IMR-90 (cell line): Measurements from ENCODE around the gene MEN1. TPM values are rescaled to one million over a fixed set of nuclear protein-coding genes. Genes with fewer than 3 reads are reported as not detected.

Experiments
- ATAC-seq: fragments of 200-7000 bp; cut with Tn5 transposase; 2 replicates; pipeline ENCODE4 v1.9.1; 2020; ENCODE audit warnings: low read depth, mild to moderate bottlenecking, moderate library complexity
- BruUV-seq: library from RNA; stranded (reverse); fragments of 400-500 nt; replicated peaks from 2 replicates; lab custom pipeline; 2021; lab: Mats Ljungman, UMichigan
- CTCF ChIA-PET: fragments of 300-600 bp; formaldehyde crosslinking; extraction: SDS; loops from one replicate; lab custom pipeline; 2021; ENCODE audit warnings: antibody characterized with exemption; lab: Yijun Ruan, JAX
- POLR2A ChIA-PET: fragments of 300-600 bp; sonication (Branson Sonifier 250); formaldehyde crosslinking; loops from one replicate; lab custom pipeline; 2022; ENCODE audit warnings: antibody characterized with exemption; ENCODE audit not compliant: unreplicated experiment; lab: Charles Lee
- DNase-seq: peaks from one replicate; pipeline ENCODE4 v3.0.0; 2013
- H2AFZ ChIP-seq: replicated peaks from 2 replicates; pipeline ENCODE3; 2013; ENCODE audit warnings: low read length, mild to moderate bottlenecking; ENCODE audit not compliant: poor library complexity
- H2AK5ac ChIP-seq: 2 replicates; pipeline ENCODE4 v1.6.1; 2013; ENCODE audit warnings: low read depth, low read length, inconsistent platforms
- H2AK9ac ChIP-seq: replicated peaks from 2 replicates; pipeline ENCODE3; 2013; ENCODE audit warnings: mild to moderate bottlenecking, low read depth, low read length, moderate library complexity; ENCODE audit not compliant: poor library complexity
- H2BK120ac ChIP-seq: 2 replicates; pipeline ENCODE4 v1.6.1; 2013; ENCODE audit warnings: low read depth, low read length, inconsistent platforms
- H2BK15ac ChIP-seq: 3 replicates; pipeline ENCODE4 v1.6.1; 2013; ENCODE audit warnings: low read depth, low read length, inconsistent platforms
- H2BK20ac ChIP-seq: 2 replicates; pipeline ENCODE4 v1.6.1; 2013; ENCODE audit warnings: low read depth, mild to moderate bottlenecking, inconsistent platforms, low read length, moderate library complexity
- H2BK5ac ChIP-seq: 2 replicates; pipeline ENCODE4 v1.6.1; 2013; ENCODE audit warnings: mild to moderate bottlenecking, low read depth, low read length, inconsistent platforms; ENCODE audit not compliant: poor library complexity, severe bottlenecking
- H3K14ac ChIP-seq: replicated peaks from 2 replicates; pipeline ENCODE4 v1.6.1; 2013; ENCODE audit warnings: low read depth, low read length, inconsistent platforms
- H3K18ac ChIP-seq: 2 replicates; pipeline ENCODE4 v1.6.1; 2013; ENCODE audit warnings: low read depth, low read length, control low read depth
- H3K23ac ChIP-seq: 2 replicates; pipeline ENCODE4 v1.6.1; 2013; ENCODE audit warnings: low read depth, low read length, inconsistent platforms
- H3K27ac ChIP-seq: 2 replicates; pipeline ENCODE4 v1.5.1; 2013; ENCODE audit warnings: mild to moderate bottlenecking, control low read depth, low read length; ENCODE audit not compliant: insufficient read depth
- H3K27me3 ChIP-seq: 2 replicates; pipeline ENCODE4 v1.6.1; 2013; ENCODE audit warnings: low read length; ENCODE audit not compliant: control insufficient read depth, insufficient read depth
- H3K36me3 ChIP-seq: 2 replicates; pipeline ENCODE4 v1.6.1; 2013; ENCODE audit warnings: low read length, mixed read lengths; ENCODE audit not compliant: control insufficient read depth, insufficient read depth
- H3K4ac ChIP-seq: 2 replicates; pipeline ENCODE4 v1.6.1; 2013; ENCODE audit warnings: low read depth, low read length, inconsistent platforms
- H3K4me1 ChIP-seq: 2 replicates; pipeline ENCODE4 v1.6.1; 2013; ENCODE audit warnings: low read length, mixed read lengths; ENCODE audit not compliant: control insufficient read depth, insufficient read depth
- H3K4me2 ChIP-seq: 2 replicates; pipeline ENCODE4 v1.6.1; 2013; ENCODE audit warnings: low read depth, mild to moderate bottlenecking, control low read depth, low read length, moderate library complexity
- H3K4me3 ChIP-seq: 2 replicates; pipeline ENCODE4 v1.5.1; 2013; ENCODE audit warnings: low read depth, mild to moderate bottlenecking, control low read depth, low read length, moderate library complexity; ENCODE audit not compliant: insufficient read depth
- H3K56ac ChIP-seq: 2 replicates; pipeline ENCODE4 v1.6.1; 2013; ENCODE audit warnings: low read length, inconsistent platforms; ENCODE audit not compliant: insufficient read depth; ENCODE audit errors: extremely low read depth
- H3K79me1 ChIP-seq, 2 experiments: 2 replicates each; pipeline ENCODE4 v1.6.1; 2013; ENCODE audit warnings: low read length in 2 of 2, inconsistent platforms in 1 of 2, low read depth in 1 of 2
- H3K9ac ChIP-seq: 2 replicates; pipeline ENCODE4 v1.6.1; 2013; ENCODE audit warnings: low read depth, low read length, control low read depth
- H3K9me1 ChIP-seq: 2 replicates; pipeline ENCODE4 v1.6.1; 2013; ENCODE audit warnings: low read length, inconsistent platforms; ENCODE audit not compliant: insufficient read depth
- H3K9me3 ChIP-seq: 2 replicates; pipeline ENCODE4 v1.6.1; 2013; ENCODE audit warnings: low read length; ENCODE audit not compliant: control insufficient read depth, insufficient read depth
- H4K20me1 ChIP-seq: 2 replicates; pipeline ENCODE4 v1.6.1; 2013; ENCODE audit warnings: low read length, inconsistent platforms; ENCODE audit not compliant: insufficient read depth
- H4K5ac ChIP-seq: 2 replicates; pipeline ENCODE4 v1.6.1; 2013; ENCODE audit warnings: mild to moderate bottlenecking, low read depth, low read length, control low read depth
- H4K8ac ChIP-seq, 2 experiments: 2 replicates each; pipeline ENCODE4 v1.6.1; 2013; ENCODE audit warnings: low read depth in 2 of 2, low read length in 2 of 2, control low read depth in 1 of 2, inconsistent platforms in 1 of 2
- H4K91ac ChIP-seq: 2 replicates; pipeline ENCODE4 v1.6.1; 2013; ENCODE audit warnings: low read depth, low read length, inconsistent platforms; ENCODE audit not compliant: insufficient read depth
- BHLHE40 ChIP-seq: fragments of 150-350 bp; IDR thresholded peaks from 2 replicates; pipeline ENCODE4 v1.6.1; 2016; ENCODE audit warnings: mild to moderate bottlenecking, low read depth, low read length
- MAFK ChIP-seq: IDR thresholded peaks from 2 replicates; pipeline ENCODE4 v1.6.1; 2012; ENCODE audit warnings: low read depth, low read length, improper control_type of control experiment
- RAD21 ChIP-seq: IDR thresholded peaks from 2 replicates; pipeline ENCODE4 v1.6.1; 2012; ENCODE audit warnings: low read length, improper control_type of control experiment
- WGBS, 2 experiments: methylation state at CpG; one replicate each; pipeline versions ENCODE4 v1.1.5 to v1.1.7; 2013; ENCODE audit warnings: missing lambda C conversion rate in 2 of 2; ENCODE audit not compliant: insufficient read length in 1 of 2; ENCODE audit errors: extremely low coverage in 2 of 2; 5-methylcytosine and 5-hydroxymethylcytosine counted together
- dilution Hi-C: fragments of 300-500 bp; cut with HindIII; formaldehyde crosslinking; loops from one replicate; pipeline ENCODE4 v1.14.3; 2018; ENCODE audit warnings: low sequenced_read_pairs; ENCODE audit not compliant: unreplicated experiment
- in situ Hi-C: fragments of 300-500 bp; cut with MboI; formaldehyde crosslinking; loops from 3 replicates; pipeline ENCODE4 v1.14.3; 2019; ENCODE audit warnings: low sequenced_read_pairs, inconsistent platforms, mixed read lengths
- intact Hi-C: fragments of 100-400 bp; cut with micrococcal nuclease; formaldehyde crosslinking; loops from 2 replicates; pipeline ENCODE4 v1.10.0; 2022
- polyA plus RNA-seq, 3 experiments: library from polyadenylated mRNA; depleted of rRNA; stranded (reverse); fragments of >200 nt; gene quantifications; 2 replicates each; pipeline ENCODE4 v1.2.3, GENCODE V29; 2012; ENCODE audit warnings: low replicate concordance in 1 of 3
- total RNA-seq: library from RNA; depleted of rRNA; stranded (reverse); fragments of >200 nt; gene quantifications from 2 replicates; pipeline ENCODE4 v1.2.3, GENCODE V29; 2012

The MEN1 gene
- total and polyA plus RNA-seq, 2 of the 4 experiments (the other 2 are of a cell fraction), result 8.8 to 35.7 TPM

DNA sequence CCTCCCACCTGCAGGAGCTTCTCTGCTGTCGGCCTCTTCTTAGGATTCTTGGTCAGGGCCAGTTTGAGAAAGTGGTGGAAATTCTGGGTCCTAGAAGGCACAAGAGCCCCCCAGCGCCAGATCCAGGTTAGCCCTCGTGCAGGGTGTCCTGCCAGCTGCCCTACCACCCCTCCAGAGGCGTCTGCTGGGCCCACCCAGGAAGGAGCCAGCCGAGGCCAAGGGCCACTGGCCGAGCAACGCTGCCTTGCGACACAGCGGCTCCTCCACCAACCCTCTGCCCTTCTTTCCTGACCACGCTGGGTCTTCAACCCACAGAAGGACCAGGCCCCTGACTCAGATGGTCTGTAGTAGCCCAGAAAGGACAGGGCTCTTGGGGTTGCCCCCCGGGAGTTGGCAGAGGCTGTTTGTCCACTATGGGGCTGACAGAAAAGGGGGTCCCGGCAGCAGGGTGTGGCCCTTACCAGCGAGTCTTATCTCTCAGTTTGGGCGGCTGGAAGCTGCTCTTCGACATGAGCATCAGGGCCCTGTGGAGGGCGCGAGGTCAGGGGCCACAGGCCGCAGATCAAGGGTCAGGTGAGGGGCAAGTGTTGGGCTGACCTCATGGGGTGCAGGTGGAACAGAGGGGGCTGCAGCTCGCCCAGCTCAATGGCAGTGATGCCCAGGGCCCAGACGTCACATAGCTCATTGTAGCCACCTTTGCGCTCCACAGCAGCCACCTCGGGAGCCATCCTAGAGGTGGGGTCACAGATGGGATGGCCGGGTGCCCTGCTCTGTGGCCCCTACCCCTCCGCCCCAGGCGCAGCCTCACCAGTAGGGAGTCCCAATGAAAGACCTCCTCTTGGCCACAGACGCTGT is 9.8 kb downstream of the MEN1 start:
- Histone ChIP-seq H2AK9ac (peak overlapping the region; percentile 76), H4K91ac (no peak overlapping the region), H3K36me3 (peaks cover 37% of the 10 kb centered on the region), H4K20me1 (no peaks in the 10 kb centered on the region), H3K4me1 (peaks cover 10% of the 10 kb centered on the region), H3K79me1 (peaks cover 4 to 18% of the 10 kb centered on the region in 2 experiments; a peak in 3 of 4 replicates), H4K8ac (no peak overlapping the region), H3K27ac (no peak overlapping the region), H4K5ac (no peak overlapping the region), H3K9me3 (no peaks in the 10 kb centered on the region), H3K4me3 (no peak overlapping the region), H3K4ac (no peak overlapping the region), H2AK5ac (no peak overlapping the region), H2BK20ac (no peak overlapping the region), H2BK15ac (no peak overlapping the region), H3K9ac (no peak overlapping the region), H3K9me1 (peaks cover 7% of the 10 kb centered on the region), H3K23ac (no peak overlapping the region), H2BK5ac (no peak overlapping the region), H2AFZ (no peak overlapping the region), H3K56ac (no peak overlapping the region), H3K18ac (no peak overlapping the region), H3K4me2 (no peak overlapping the region), H3K27me3 (no peaks in the 10 kb centered on the region), H3K14ac (no peak overlapping the region), H2BK120ac (no peak overlapping the region)
- DNase-seq (no peak), ATAC-seq (no peak)
- POLR2A ChIA-PET, result no interaction called here
- dilution Hi-C loops, result no loop called here
- TF ChIP-seq RAD21 (no peak), MAFK (no peak), BHLHE40 (no peak)
- in situ Hi-C loops, result no loop called here
- BruUV-seq, result no TSS peak
- 85% methylated on average over 16 of the region's 26 CpGs; no CpG with 5 or more reads in 1 of the 2 experiments for WGBS, 2 experiments
- intact Hi-C loops, result no loop called here
- CTCF ChIA-PET, result interaction anchor here (1.0 to 1.1 kb wide), 2 partner anchors 10 to 13 kb away, joined by 3 read pairs; no protein-coding TSS in a partner anchor
